HK-2 (cell line): Measurements from ENCODE around the gene HOXD12.
A peak's percentile ranks its signal among the peaks of the same experiment; 100 is the strongest.

Experiments used
- DNase-seq: peaks from one replicate; pipeline ENCODE4 v3.0.0-alpha.2; 2018; ENCODE audit not compliant: unreplicated experiment

Gene HOXD12

DNA sequence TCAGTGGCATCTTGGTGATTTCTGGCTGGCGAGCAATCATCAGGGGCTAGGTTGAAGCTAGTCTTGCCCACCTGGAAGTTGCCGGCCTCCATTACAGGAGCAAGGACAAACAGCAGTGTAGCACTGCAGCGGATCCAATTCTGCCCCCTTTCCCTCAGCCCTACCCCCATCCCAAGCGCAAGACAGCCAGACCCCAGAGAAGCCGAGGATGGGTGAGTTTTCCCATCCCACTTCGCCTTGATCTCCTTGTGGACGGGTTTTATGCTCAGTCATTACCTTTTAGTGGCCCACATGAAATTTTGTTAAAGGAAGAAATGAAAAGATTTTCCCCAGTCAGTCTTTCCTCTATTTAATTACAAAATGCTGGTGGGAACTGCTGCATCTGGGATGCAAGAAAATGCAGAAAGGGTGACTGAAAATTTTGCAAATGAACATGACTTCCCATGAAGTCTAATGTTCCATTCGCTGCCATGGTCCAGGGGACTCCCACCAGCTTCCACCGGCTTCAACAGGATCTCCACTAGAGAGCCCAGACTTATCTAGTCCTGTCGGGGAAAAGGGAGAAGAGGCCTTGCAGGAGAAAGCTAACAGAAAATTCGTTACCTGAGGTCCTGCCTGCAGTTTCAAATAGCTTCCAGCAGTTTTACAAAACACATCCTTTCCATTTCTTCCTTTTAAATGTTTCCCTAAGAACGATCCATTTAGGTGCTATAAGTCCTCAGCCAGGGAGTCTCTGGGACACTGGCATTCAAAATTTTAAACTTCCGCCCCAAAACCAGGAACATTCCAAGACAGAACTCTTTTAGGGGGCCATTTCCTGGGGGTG is 21.0 kb downstream of the HOXD12 start:
- no peak for DNase-seq

DNA sequence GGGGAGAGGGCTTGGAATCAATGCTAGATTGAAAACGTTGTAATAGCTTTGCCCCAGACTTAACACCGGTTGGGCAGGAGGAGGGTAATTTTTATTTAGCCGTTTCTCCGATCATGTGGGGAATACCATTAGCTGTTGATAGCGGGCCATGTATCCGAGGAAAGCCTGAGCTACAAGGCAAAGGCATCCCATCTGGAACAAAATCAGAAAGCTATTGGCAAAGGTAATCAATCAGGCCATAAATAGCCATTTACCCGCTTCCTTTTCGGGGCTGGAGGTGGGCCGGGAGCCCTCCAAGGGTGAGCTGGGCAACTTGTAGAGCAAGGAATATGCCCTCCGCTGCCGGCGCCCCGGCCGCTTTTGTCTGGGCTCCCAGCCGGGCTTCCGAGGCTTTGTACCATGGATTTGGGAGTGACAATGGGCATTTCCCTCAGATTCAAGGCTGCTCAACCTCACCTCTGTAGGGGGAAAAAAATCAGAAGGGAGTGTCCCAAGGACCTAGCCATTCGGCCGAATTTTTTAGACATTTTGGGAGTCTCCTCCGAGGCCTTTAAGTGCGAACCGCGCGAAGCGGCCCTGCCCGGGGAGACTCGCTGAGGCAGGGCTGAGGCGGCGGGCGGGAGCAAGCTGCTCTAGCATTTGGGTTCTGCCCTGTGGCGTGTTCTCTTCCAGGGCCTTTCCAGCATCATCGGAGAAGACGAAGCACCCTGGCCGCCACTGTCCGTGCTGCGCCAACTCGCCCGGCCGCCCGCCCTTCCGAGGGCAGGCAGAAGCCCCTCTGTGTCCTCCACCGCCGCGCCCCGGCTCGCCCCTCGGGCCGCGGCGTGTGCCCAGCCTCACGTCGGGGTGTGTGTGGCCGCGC is 21.8 kb downstream of the HOXD12 start:
- DNase-seq: no peak

DNA sequence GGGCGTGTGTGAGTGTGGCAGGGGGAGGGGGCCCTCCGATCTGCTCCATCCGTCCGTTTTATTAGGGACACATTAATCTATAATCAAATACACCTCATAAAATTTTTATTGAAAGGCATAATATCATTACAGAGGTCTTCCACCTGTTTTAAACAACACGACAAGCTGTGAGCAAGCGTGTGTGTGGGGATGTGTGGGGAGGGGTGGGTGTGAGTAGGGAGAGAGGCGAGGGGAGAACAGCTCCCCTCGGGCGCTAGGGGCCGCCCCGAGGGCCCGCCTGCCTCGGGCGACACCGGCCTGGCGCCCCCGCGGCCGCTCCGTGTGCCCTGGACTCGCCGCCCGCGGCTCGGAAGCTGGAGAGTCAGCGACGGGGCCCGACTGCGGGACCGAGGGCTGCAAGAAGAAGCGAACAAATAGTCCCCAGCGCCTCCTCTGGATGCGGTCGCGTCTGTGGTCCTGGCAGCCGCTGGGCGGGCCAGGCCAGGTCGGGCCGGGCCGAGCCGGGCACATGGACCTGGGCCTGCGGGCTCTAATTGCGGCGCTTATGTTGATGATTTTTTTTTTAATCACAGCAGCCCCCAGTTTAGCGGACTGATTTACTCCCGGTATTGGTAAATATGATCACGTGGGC is 22.6 kb downstream of the HOXD12 start:
- no peak for DNase-seq

DNA sequence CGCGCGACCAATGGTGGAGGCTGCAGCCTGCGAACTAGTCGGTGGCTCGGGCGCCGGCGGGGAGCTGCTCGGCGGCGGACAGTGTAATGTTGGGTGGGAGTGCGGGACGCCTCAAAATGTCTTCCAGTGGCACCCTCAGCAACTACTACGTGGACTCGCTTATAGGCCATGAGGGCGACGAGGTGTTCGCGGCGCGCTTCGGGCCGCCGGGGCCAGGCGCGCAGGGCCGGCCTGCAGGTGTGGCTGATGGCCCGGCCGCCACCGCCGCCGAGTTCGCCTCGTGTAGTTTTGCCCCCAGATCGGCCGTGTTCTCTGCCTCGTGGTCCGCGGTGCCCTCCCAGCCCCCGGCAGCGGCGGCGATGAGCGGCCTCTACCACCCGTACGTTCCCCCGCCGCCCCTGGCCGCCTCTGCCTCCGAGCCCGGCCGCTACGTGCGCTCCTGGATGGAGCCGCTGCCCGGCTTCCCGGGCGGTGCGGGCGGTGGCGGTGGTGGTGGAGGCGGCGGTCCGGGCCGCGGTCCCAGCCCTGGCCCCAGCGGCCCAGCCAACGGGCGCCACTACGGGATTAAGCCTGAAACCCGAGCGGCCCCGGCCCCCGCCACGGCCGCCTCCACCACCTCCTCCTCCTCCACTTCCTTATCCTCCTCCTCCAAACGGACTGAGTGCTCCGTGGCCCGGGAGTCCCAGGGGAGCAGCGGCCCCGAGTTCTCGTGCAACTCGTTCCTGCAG is 23.3 kb downstream of the HOXD12 start, which contains the start of gene HOXD9:
Gene HOXD9, plus strand, starts transcription at position 37 of the 728 bp plus-strand sequence. Its CDS starts 50 bp downstream, at position 87.
- peak; percentile 72 for DNase-seq

DNA sequence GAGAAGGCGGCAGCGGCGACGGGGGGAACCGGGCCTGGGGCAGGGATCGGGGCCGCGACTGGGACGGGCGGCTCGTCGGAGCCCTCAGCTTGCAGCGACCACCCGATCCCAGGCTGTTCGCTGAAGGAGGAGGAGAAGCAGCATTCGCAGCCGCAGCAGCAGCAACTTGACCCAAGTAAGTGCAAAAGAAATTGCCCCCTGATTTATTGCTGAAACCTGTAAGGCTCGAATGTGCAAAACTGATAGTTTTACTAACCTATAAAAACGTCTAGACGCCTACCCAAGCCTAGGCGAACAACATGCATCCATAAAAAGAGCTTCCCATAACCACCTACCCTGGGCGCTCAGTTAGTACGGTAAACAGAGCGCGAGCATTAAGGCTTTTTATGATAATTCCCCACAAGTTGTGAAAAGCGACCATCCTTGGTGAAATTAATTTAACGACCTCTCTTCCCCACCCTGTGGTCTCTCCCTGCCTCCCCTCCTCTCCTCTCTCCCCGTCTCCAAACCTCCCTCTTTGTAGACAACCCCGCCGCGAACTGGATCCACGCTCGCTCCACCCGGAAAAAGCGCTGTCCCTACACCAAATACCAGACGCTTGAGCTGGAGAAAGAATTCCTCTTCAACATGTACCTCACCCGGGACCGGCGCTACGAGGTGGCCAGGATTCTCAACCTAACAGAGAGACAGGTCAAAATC is 24.0 kb downstream of the HOXD12 start:
- no peak for DNase-seq

DNA sequence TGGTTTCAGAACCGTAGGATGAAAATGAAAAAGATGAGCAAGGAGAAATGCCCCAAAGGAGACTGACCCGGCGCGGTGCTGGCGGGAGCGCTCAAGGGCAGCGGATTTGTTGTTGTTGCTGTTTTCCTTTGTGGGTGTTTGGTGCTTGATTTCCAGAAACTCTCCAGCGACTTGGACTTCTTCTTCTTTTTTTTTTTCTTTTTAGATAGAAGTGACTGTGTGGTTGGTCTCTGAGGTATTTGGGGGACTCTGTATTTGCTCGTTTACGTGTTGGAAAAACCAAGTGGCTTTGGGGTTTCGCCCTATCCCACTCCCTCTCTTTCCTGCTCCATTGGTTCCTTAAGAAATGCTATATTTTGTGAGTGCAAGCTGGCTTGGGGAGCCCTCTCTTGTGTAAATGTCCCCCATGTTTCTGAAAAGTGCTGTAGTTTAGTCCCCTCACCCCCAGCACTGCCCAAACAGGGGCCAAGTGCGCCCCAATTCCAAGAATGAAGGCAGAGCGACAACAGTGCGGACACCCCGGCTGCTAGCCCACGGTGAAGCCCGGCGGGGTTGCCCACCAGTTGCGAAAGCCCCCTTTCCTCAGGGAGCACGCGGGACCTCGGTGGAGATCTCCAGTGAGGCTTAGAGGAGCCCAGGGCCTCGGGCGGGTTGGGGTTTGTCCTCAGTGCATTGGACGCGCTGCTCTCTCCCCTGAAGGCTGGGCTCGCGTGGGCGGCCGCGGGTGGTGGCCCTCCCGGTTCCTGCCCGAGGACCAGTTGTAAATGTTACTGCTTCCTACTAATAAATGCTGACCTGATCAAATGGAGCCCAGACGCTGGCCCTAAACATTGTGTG is 24.7 kb downstream of the HOXD12 start:
- DNase-seq: no peak

DNA sequence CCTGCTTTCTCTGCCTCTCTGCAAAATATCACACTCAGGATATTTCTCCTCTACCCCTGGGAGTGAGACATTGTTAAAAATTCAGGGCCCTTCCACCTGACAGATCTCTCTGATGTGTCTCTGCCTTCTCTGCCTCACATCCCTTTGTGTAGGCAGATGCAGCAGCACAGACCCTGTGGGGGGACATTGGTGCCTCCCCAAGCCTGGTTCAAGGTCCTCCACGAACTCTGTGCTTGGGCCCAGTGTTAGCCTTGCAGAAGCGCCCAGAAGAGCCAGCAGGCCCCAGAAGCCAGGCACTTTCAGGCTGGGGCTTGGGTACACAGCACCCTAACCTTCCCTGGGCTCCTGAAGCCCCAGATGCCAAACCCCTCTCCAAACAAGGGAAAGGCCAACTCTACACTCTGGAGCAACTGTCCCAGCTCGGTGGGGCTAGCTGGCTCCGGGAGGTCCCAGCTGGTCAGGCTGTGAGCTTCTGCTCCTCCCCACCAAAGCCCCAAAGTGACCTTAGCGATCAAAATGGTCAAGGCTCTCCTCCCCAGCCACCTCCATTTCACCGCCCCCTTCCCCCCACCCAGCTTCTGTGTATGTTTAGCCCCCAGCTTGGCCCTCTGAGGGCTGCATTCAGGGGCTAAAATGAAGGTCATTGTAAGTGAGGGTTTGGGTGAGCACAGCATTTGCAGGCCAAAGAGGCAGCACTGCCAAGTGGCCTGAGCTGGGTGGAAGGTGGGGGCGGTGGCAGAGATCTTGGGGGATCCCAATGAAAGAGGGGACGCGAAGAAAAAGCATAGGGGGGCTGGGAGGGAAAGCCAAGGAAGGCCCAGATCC is 25.6 kb downstream of the HOXD12 start:
- no peak for DNase-seq

DNA sequence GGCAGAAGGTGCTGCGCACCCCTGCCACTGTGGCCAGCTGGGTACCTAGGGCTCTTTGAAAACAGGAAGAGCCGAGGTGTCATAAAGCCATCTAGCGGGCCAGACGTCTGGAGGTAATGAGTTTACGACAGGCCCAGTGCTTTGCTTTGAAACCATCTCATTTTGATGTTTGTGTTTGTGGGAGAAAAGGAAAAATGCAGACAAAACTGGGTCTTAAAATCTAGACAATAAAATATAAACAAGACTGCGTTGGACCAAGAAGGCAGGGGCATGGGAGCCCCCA is 26.1 kb downstream of the HOXD12 start:
- DNase-seq: no peak

DNA sequence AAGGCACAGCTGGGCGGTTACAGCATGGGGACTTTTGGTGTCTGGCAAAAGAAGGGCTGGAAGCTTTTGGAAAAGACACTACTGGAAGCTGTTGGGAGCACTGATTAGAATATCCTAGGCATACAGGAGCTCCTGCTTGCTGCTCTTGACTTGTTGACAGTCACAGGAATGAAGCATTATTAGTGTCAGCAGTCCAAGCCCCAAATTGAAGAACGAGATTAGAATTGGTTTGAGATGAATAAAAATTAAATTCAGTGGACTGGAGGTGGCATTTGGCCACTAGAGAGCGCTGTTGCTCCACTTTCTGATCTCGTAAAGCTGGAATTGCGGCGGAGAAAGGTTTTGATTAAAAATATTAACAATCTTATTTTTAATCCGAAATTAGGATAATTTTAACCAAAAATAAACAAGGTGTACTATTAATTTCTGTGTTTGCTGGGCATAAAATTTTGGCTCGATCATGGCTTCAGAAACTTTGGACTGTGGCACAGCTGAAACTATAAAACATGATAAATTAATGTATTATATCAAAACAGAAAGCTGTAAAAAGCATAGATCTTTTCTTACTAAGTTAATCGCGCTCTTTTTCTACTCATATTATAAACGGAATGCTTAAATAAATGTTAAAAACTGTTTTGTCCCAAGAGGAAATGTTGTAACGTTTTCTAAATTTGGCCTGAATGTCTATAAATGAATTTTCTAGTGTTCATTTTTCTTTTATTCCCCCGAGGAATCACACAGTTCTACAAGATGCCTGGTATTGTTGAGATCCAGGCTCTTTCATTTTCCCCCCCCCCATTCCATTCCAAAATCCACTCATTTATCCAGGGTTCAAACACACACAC is 27.6 kb downstream of the HOXD12 start:
- peak; percentile 60 for DNase-seq

DNA sequence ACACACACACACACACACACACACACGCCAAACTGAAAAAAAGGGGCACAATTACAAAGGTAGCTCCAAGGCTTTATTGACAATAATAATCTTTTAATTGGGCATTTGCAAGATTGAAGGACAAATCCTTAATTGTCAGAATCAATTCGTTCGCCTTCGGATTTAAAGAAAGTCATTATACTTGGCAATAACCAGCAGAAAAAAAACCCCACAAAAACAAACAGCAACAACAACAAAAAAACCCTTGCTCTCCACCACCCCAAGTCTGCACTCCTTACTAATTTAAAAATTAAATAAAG is 28.1 kb downstream of the HOXD12 start:
- no peak for DNase-seq

DNA sequence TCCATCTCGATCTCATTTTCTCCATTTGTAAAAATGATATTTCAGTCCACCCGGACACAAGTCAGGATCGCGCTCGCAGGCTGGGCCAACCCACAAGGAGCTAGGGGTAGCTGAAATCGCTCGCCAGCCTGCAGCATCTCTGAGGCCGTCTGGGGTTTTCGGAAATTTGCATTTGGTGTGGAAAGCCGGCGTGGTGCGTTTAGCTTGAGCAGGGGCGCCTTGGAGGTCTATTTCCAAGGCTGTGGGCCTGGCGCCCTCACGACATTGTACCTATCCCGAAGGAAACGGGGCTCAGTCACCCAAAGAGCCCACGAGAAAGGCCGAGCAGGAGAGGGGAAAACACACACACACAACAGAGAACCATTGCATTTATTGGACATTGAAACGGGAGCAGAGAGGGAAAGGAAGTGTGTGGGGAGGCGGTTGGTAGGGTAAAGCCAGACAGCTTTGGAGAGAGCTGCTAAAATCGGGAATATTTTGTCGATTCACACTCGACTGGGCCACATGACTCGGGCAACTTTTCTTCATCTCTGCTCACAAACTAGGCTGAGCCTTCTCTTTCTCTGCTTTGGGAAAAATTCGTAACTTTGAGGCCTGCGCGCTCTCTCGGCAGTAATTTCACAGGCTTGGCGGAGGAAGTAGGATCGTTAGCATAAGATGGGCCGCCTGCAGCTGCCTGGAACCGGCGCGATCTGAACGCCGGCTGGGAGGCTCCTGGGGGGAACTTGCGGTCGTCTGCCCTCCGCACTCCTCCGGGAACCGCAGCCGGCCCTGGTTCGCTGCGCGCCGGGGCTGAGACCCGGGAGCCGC is 28.8 kb downstream of the HOXD12 start:
- DNase-seq: no peak

DNA sequence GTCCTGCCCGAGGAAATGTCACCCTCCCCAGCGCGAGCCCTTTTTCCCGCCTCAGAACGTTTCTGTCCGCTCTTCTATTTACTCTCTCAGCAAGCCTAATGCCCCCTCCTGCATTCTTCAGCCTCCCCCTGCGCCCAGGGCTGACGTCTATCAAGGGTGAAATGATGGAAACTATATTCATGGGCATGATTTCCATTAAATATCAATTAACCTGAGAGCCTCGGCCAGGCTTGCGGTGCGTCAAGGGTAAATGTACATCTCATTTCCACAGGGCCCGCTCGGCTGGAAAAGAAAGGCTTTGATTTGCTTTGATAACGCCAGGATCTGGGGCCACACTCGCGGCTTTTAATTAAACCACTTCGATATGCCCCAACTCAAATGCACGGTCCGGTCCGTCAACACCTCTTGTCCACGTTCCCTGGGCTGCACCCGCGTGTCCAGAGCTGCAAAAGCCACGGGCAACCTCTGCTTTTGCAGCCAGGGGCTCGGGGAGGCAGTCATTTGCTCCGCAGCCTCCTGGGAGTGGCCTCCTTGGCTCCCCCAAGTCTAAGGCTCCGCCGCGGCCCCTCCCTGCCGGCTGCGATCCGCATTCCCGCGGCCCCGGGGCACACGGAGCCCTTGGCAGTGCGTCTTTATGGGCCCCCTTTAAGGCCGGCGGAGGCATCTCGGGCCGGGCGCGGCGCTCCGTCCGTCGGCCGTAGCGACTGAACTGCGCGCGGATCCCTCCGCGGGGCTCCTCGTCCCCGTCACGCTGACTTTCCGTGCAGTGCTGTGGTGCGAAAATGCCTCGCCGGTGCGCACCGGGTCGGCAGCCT is 29.6 kb downstream of the HOXD12 start, which contains the start of gene HOXD8:
Gene HOXD8, plus strand, starts transcription at position 724 of the 815 bp plus-strand sequence. CDS start 662 bp downstream, outside the sequence.
- peak; percentile 71 for DNase-seq

DNA sequence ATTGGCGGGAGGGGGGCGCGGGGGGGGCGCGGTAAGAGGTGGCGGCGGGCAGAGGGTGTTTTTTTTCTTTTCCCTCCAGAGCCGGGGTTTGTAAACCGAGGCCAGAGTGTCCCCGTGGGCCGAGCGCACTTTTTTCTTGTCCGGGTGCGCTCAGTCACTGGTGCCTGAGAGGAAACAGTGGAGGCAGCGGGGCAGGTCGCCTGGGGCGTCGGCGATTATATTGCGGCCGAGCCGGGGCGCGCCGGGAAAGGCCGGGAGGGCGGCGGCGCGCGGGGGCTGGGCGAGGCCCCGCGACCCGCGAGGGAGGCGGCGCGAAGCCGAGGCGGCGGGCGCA is 30.2 kb downstream of the HOXD12 start:
- DNase-seq: peak; percentile 51

DNA sequence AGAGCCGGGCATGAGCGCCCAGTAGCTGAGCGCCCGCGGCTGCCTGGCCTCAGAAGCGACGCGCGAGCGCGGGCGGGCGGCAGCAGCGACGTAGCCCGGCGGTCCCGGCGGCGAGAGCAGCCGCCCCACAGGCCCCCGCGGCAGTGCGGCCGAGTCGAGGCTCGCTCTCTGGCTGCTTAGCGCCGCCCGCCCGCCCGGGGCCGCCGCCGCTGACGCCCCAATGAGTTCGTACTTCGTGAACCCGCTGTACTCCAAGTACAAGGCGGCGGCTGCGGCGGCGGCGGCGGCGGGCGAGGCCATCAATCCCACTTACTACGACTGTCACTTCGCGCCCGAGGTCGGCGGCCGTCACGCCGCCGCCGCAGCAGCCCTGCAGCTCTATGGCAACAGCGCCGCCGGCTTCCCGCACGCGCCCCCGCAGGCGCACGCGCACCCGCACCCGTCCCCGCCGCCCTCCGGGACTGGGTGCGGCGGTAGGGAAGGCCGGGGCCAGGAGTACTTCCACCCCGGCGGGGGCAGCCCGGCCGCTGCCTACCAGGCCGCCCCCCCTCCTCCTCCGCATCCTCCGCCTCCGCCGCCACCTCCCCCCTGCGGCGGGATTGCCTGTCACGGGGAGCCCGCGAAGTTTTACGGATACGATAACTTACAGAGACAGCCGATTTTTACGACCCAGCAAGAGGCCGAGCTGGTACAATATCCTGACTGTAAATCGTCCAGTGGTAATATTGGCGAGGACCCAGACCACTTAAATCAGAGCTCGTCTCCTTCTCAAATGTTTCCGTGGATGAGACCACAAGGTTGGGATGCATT is 30.8 kb downstream of the HOXD12 start:
- DNase-seq: peak; percentile 41

DNA sequence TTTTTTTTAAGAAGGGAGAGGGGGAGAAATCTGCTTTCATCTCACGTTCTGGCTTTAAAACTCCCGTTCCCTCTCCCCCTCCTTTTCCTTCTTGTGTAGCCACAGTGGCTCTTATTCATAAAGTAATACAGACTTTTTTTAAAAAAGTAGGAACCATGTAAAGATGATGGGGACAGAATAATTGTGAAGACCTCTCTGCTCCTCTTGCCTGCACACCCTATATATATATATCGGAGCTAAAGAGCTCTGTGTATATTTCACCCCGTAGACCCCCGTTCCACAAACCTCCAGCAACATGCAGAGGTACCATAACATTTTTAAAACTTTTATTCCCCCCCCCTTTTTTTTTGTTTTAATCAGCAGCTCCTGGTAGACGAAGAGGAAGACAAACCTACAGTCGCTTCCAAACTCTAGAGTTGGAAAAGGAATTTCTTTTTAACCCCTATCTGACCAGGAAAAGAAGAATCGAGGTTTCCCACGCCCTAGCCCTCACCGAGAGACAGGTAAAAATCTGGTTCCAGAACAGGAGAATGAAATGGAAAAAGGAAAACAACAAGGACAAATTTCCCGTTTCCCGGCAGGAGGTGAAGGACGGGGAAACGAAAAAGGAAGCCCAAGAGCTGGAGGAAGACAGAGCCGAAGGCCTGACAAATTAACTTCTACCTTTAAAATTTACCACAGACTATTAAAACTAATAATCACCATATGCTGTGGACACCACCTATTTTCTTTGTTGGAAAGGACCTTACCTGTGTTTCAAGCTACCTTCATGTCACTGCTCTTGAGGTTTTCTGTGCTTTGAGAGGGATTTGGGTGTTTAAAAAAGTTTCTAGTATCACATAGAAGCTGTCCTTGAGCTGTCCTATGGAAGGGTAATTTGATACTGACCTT is 31.6 kb downstream of the HOXD12 start:
- no peak for DNase-seq
